SK-N-DZ (cell line): ENCODE measurements around the gene RASL12.
"Not testable (repeated sequence)": the region's sequence is repeated elsewhere in the genome, so short reads cannot be mapped to it uniquely, and the experiment has no call there.

Source experiments
- DNase-seq: peaks from one replicate; pipeline ENCODE4 v3.0.0-alpha.2; 2015; ENCODE audit warnings: low spot score
- small RNA-seq, 2 experiments: library from RNA; depleted of rRNA; stranded (forward); fragments of <200 nt; gene quantifications; one replicate each; pipeline ENCODE3, GENCODE V24; 2014

The RASL12 gene

GRCh38 chr15:65028921-65029735 is 38.7 kb downstream of the RASL12 start, which contains the start of gene MTFMT:
MTFMT (minus strand) TSS chr15:65029639; CDS start chr15:65029613, 26 bp downstream.
- DNase-seq, result peak; percentile 82

GRCh38 chr15:65028338-65028737 is 39.5 kb downstream of the RASL12 start:
- no peak for DNase-seq

GRCh38 chr15:65027593-65027992 is 40.2 kb downstream of the RASL12 start:
- no peak for DNase-seq

- no peak for DNase-seq
These were observed 41.0 kb downstream of the RASL12 start for GRCh38 chr15:65026756-65027155.

- DNase-seq, result no peak
These were observed 46.3 kb downstream of the RASL12 start for GRCh38 chr15:65021488-65021887.

DNA sequence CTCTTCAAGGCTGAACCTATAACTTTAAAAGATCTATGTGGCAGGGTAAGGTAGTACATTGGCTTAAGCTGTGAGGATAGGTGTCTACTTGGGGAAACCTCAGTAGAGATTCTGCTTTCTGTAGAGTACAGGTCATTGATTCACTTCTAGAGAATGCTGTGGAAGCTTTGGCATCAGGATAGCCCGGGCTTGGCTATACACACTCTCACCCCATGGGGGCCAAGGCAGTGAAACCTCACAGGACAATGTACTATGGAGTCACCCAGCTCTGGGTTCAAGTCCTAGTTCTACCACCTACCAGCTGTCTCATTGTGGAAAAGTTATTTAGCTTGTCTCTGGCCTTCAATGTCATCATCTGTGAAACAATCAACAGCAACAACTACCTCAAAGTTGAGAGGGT is 47.4 kb downstream of the RASL12 start:
- DNase-seq, result no peak

- DNase-seq, result not testable (repeated sequence)
These were observed 56.6 kb downstream of the RASL12 start for GRCh38 chr15:65011198-65011597.

DNA sequence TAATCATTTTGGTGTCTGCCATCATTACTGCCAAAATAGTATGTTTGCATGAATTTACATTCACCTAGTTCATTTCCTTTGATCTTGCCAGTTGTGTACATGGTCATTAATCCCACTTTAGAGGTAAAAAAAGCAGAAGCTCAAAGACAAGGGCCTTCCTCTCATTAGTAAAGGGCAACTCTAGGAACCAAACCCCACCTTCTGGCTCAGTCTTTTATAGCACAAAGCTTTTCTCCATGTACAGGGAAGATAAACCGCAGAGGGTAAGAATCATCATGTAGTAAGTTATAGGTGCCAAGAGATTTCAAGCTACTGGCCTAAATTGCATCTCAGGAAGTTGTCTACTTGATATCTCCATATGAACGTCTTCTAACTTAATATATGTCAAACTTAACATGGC is 58.8 kb downstream of the RASL12 start:
- no peak for DNase-seq

DNA sequence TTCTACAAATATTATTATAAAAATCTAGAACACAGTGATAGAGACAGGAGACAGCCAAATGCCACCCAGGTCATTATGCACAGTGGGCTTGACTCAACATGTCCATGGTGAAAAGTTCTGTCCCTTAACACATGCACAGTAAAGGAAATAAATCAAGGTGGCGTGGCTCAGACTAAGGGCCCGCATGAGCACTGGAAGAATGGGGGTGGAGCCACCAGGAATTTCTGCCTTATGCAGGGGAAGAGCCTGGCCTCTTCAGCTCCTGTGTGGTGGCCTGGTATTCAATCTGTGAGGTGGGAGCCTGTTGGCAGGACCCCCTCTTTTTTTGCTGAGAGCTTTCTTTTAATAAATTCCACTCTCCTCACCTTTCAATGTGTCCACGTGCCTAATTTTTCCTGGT is 60.9 kb downstream of the RASL12 start:
- no peak for DNase-seq

- no peak for DNase-seq
These were observed 62.8 kb downstream of the RASL12 start for GRCh38 chr15:65004993-65005392.

Small RNAs within 50 kb of the gene (small RNA-seq; reads per million reads assigned to genes)
- 0 reads per million in 2 experiments for gene AC013553.1
